Measurements from ENCODE around the gene TFAP2E.

TFAP2E gene

GRCh38 chr1:35641233-35641866, 68.2 kb downstream of the TFAP2E start, which contains the start of gene PSMB2:
Gene PSMB2 (minus strand): TSS chr1:35641526. CDS start chr1:35641432, 94 bp downstream.
- peak; percentile 92 for DNase-seq (ENCODE audit: low read depth)
- H3K4me3 ChIP-seq (ENCODE audit: low read depth, low read length), result peak within 1 kb of the TSS; percentile 92
- TF ChIP-seq, protein P1, sequence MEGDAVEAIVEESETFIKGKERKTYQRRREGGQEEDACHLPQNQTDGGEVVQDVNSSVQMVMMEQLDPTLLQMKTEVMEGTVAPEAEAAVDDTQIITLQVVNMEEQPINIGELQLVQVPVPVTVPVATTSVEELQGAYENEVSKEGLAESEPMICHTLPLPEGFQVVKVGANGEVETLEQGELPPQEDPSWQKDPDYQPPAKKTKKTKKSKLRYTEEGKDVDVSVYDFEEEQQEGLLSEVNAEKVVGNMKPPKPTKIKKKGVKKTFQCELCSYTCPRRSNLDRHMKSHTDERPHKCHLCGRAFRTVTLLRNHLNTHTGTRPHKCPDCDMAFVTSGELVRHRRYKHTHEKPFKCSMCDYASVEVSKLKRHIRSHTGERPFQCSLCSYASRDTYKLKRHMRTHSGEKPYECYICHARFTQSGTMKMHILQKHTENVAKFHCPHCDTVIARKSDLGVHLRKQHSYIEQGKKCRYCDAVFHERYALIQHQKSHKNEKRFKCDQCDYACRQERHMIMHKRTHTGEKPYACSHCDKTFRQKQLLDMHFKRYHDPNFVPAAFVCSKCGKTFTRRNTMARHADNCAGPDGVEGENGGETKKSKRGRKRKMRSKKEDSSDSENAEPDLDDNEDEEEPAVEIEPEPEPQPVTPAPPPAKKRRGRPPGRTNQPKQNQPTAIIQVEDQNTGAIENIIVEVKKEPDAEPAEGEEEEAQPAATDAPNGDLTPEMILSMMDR (IDR thresholded peaks at IDR 0.05; ENCODE audit: control insufficient read depth, extremely low read depth, insufficient read depth), result no peak

DNA sequence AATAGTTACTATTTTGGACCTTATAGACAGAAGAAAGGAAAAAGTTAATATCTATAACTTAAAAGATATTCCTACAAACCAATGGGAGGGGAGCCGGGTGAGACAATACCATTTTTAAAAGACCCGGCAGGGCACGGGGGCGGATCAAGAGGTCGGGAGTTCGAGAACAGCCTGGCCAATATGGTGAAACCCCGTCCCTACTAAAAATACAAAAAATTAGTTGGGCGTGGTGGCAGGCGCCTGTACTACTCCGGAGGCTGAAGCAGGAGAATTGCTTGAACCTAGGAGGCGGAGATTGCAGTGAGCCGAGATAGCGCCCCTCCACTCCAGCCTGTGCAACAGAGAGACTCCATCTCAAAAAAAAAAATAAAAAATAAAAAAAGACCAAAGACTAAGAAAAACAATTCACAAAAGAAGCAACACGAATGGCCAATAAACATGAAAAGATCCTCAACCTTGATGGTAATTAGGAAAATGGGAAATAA, 69.4 kb downstream of the TFAP2E start:
- no peak for DNase-seq (ENCODE audit: low read depth)
- TF ChIP-seq, protein P1 (IDR thresholded peaks at IDR 0.05; ENCODE audit: control insufficient read depth, extremely low read depth, insufficient read depth), result no peak
- H3K4me3 ChIP-seq (ENCODE audit: low read depth, low read length), result peak overlapping the region; percentile 92

DNA sequence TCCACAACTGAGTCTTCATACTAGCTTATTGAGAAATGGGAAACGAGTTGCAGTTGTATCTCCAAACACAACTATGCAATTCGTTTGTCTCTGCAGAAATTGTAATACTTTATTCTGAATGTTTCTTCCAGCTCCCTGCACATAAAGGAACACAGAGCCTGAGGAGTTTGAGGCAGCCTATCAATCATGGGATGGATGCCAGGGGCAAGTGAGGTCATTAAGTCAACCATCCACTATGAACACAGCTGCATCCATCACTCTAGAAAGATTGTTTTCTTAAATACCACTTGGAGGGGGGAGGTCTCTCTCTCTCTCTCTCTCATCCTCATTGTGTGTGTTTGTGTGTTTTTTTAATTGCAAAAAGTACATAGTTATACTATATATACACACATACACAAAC, 71.1 kb downstream of the TFAP2E start:
- TF ChIP-seq, protein P1 (IDR thresholded peaks at IDR 0.05; ENCODE audit: control insufficient read depth, extremely low read depth, insufficient read depth), result no peak
- DNase-seq (ENCODE audit: low read depth), result no peak
- H3K4me3 ChIP-seq (ENCODE audit: low read depth, low read length), result no peak overlapping the region
